Measurements from ENCODE around the gene SLX9. TPM values are rescaled to one million over a fixed set of nuclear protein-coding genes. Genes with fewer than 3 reads are reported as not detected.

The SLX9 gene
- total RNA-seq, 4 donors from 2014 or later: 20.8 to 59.3 (median 27.6) TPM

DNA sequence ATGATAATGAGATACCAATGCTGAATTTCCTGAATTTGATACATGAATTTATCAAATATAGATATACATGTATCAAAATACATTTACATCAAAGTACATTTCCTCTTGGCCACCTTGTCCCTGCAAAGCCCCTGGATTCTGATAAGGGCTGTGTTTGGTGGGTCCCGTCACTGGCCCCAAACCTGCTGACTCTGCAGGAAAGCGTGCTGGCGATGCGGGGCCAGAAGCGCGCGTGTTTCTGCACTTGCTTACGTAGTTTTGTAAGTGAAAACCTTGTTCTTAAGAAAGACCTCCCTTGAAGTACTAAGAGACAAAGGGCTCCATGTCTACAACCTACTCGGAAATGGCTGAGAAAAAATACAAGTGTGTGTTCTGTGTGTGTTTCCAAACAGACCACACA is 30.1 kb upstream of the SLX9 start:
- H3K27ac ChIP-seq (replicated peaks in 1 of 4): peak overlapping the region in 2 of 4 donors; percentile 85 to 88
- peaks cover 21 to 94% (median 63%) of the 10 kb centered on the region in 4 donors for H3K4me1 ChIP-seq
- intact Hi-C loops (cut with DNase I): no loop called here
- no peak for DNase-seq (ENCODE audit: extremely low spot score)
- H3K9me3 ChIP-seq: no peaks in the 10 kb centered on the region
- no peaks in the 10 kb centered on the region for H3K27me3 ChIP-seq
- TF ChIP-seq EP300 (IDR thresholded peaks at IDR 0.05): no peak
- TF ChIP-seq POLR2A (IDR thresholded peaks at IDR 0.05; ENCODE audit: low read depth): no peak
- TF ChIP-seq, protein P1, sequence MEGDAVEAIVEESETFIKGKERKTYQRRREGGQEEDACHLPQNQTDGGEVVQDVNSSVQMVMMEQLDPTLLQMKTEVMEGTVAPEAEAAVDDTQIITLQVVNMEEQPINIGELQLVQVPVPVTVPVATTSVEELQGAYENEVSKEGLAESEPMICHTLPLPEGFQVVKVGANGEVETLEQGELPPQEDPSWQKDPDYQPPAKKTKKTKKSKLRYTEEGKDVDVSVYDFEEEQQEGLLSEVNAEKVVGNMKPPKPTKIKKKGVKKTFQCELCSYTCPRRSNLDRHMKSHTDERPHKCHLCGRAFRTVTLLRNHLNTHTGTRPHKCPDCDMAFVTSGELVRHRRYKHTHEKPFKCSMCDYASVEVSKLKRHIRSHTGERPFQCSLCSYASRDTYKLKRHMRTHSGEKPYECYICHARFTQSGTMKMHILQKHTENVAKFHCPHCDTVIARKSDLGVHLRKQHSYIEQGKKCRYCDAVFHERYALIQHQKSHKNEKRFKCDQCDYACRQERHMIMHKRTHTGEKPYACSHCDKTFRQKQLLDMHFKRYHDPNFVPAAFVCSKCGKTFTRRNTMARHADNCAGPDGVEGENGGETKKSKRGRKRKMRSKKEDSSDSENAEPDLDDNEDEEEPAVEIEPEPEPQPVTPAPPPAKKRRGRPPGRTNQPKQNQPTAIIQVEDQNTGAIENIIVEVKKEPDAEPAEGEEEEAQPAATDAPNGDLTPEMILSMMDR (IDR thresholded peaks at IDR 0.05): no peak
- TF ChIP-seq POLR2AphosphoS5 (IDR thresholded peaks at IDR 0.05): no peak
- no peak overlapping the region for H3K4me3 ChIP-seq
- no peaks in the 10 kb centered on the region for H3K36me3 ChIP-seq
- WGBS: 84% methylated on average over 9 of the region's 9 CpGs

DNA sequence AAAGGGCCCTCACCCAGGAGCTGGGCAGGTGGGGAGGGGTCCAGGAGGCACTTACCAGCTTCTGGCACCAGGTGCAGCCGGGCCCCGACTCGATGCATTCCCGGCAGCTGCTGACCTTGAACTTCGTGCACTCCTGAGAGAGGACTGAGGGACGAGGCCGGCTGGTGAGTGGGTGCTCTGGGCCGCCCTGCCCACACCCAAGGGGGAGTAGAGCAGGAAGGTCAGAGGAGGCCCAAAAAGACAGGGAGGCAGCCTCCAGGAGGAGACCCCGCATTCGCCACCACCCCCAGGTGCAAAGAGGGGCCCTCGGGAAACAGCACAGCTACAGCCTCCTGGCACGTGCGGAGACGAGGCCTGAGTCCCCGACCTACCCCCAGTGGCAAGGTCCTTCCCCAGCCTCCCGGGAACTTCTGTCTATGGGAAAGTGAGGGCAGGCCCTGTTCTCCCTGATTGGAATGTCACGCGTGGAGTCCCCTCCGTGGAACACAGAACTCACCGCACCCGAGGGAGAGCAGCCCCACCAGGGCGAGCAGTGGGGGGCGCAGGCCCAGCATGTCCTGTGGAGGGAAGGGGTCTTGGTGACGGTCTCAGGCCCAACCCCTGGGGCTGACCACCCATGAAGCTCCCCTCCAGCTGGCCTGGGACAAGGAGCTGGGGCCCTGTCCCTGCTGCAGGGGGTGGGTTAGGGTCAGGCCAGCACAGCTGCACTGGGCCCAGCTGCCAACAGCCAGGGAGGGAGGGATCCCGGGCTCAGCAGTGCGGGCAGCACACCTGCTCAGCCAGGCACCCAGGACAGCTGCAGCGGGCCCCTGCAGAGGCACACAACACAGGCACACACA is 29.4 kb upstream of the SLX9 start:
- no peaks in the 10 kb centered on the region for H3K27me3 ChIP-seq
- no peak for DNase-seq (ENCODE audit: extremely low spot score)
- H3K36me3 ChIP-seq: no peaks in the 10 kb centered on the region
- peaks cover 21 to 88% (median 63%) of the 10 kb centered on the region in 4 donors for H3K4me1 ChIP-seq
- H3K9me3 ChIP-seq: no peaks in the 10 kb centered on the region
- WGBS: 83% methylated on average over 14 of the region's 27 CpGs
- no peak for TF ChIP-seq POLR2AphosphoS5 (IDR thresholded peaks at IDR 0.05)
- TF ChIP-seq, protein P1 (IDR thresholded peaks at IDR 0.05): no peak
- no peak for TF ChIP-seq EP300 (IDR thresholded peaks at IDR 0.05)
- TF ChIP-seq POLR2A (IDR thresholded peaks at IDR 0.05; ENCODE audit: low read depth): no peak
- H3K27ac ChIP-seq (replicated peaks in 1 of 4): peak overlapping the region in 2 of 4 donors; percentile 85 to 88
- H3K4me3 ChIP-seq: no peak overlapping the region
- intact Hi-C loops (cut with DNase I): no loop called here

DNA sequence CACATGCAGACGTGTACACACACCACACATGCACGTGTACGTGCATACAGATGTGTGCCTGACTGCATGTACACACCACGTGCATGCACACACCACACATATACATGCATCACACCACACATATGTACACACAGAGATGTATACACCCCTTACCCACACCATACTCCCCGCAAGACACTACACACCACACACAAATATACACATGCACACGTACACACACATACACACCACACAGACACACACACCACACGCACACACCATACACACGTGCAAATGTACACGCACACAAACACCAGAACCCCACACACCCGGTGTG is 28.8 kb upstream of the SLX9 start:
- Histone ChIP-seq H3K27ac (replicated peaks in 1 of 4) (peak overlapping the region in 2 of 4 donors; percentile 85 to 88), H3K4me3 (no peak overlapping the region), H3K27me3 (no peaks in the 10 kb centered on the region), H3K9me3 (no peaks in the 10 kb centered on the region), H3K4me1 (peaks cover 21 to 82% (median 60%) of the 10 kb centered on the region in 4 donors), H3K36me3 (no peaks in the 10 kb centered on the region)
- intact Hi-C loops (cut with DNase I): no loop called here
- TF ChIP-seq POLR2A (IDR thresholded peaks at IDR 0.05; ENCODE audit: low read depth): no peak
- TF ChIP-seq, protein P1 (IDR thresholded peaks at IDR 0.05): no peak
- DNase-seq (ENCODE audit: extremely low spot score): no peak
- 68% methylated on average over 8 of the region's 10 CpGs for WGBS

DNA sequence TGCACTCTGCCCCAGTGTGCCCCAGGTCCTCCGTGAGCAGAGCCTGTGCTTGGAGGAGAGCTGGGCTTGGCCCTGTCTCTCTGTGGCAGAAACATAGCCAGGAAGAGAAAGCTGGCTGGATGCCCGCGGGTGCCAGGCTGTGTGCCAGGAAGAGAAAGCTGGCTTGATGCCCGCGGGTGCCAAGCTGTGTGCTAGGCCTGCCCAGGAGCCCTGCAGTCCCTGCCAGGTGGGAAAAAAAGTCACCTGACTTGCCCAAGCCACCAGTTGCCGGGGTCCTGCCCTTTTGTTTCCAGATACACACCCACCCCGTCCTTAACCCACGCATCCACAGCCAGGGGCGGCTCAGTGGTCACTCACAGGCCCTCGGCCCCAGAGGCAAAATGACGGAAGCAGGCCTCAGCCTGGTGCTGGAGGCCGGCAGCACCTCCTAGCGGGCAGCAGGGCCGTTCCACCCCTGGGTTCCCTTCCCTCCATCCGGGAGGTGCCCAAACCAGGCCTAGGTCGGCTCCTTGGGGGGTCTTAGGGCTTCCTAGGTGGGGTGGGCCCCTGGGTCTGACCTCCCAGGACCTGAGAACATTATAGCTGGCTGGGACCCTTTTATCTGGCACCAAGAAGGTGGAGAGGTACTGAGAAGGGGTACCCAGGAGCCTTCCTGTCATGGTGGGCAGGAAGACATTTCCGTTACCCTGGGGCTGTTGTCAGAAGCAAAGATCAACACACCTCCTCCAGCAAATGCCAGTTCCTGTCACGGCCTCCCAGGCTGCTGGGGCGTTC is 28.3 kb upstream of the SLX9 start:
- no peak for DNase-seq (ENCODE audit: extremely low spot score)
- TF ChIP-seq POLR2A (IDR thresholded peaks at IDR 0.05; ENCODE audit: low read depth): no peak
- TF ChIP-seq, protein P1 (IDR thresholded peaks at IDR 0.05): peak; percentile 29 to 55 (median 52)
- TF ChIP-seq EP300 (IDR thresholded peaks at IDR 0.05): no peak
- peak in 1 of 2 donors; percentile 26 for TF ChIP-seq POLR2AphosphoS5 (IDR thresholded peaks at IDR 0.05)
- Histone ChIP-seq H3K27ac (replicated peaks in 1 of 4) (peak overlapping the region; percentile 58 to 88 (median 72)), H3K27me3 (no peaks in the 10 kb centered on the region), H3K36me3 (no peaks in the 10 kb centered on the region), H3K4me3 (peak overlapping the region in 1 of 4 donors; percentile 9), H3K9me3 (no peaks in the 10 kb centered on the region), H3K4me1 (peaks cover 21 to 77% (median 60%) of the 10 kb centered on the region in 4 donors)
- intact Hi-C loops (cut with DNase I): no loop called here
- WGBS: 29% methylated on average over 5 of the region's 19 CpGs

Data from esophagus muscularis mucosa (tissue), 4 donors.